Measurements from ENCODE around the gene CYB561. TPM values are rescaled to one million over a fixed set of nuclear protein-coding genes. Genes with fewer than 3 reads are reported as not detected.

The CYB561 gene
- total and polyA plus RNA-seq, 2 experiments from 2014 or later, result 13.7 to 30.9 TPM

GRCh38 chr17:63399316-63399715 is 46.8 kb downstream of the CYB561 start:
- TF ChIP-seq CREB1 (CRISPR knock-in tag; IDR thresholded peaks at IDR 0.05; ENCODE audit: low read depth), result no peak
- TF ChIP-seq ZNF331 (CRISPR knock-in tag; IDR thresholded peaks at IDR 0.05; ENCODE audit: low read depth), result no peak
- no peak for TF ChIP-seq POLR2AphosphoS5 (IDR thresholded peaks at IDR 0.05; ENCODE audit: low read depth)
- no peak for TF ChIP-seq EZH2phosphoT487 (IDR thresholded peaks at IDR 0.05; ENCODE audit: unreplicated experiment)
- TF ChIP-seq CTCF (conservative IDR thresholded peaks at IDR 0.05; ENCODE audit: low read depth in 2 of 2), result no peak
- TF ChIP-seq, protein P1, sequence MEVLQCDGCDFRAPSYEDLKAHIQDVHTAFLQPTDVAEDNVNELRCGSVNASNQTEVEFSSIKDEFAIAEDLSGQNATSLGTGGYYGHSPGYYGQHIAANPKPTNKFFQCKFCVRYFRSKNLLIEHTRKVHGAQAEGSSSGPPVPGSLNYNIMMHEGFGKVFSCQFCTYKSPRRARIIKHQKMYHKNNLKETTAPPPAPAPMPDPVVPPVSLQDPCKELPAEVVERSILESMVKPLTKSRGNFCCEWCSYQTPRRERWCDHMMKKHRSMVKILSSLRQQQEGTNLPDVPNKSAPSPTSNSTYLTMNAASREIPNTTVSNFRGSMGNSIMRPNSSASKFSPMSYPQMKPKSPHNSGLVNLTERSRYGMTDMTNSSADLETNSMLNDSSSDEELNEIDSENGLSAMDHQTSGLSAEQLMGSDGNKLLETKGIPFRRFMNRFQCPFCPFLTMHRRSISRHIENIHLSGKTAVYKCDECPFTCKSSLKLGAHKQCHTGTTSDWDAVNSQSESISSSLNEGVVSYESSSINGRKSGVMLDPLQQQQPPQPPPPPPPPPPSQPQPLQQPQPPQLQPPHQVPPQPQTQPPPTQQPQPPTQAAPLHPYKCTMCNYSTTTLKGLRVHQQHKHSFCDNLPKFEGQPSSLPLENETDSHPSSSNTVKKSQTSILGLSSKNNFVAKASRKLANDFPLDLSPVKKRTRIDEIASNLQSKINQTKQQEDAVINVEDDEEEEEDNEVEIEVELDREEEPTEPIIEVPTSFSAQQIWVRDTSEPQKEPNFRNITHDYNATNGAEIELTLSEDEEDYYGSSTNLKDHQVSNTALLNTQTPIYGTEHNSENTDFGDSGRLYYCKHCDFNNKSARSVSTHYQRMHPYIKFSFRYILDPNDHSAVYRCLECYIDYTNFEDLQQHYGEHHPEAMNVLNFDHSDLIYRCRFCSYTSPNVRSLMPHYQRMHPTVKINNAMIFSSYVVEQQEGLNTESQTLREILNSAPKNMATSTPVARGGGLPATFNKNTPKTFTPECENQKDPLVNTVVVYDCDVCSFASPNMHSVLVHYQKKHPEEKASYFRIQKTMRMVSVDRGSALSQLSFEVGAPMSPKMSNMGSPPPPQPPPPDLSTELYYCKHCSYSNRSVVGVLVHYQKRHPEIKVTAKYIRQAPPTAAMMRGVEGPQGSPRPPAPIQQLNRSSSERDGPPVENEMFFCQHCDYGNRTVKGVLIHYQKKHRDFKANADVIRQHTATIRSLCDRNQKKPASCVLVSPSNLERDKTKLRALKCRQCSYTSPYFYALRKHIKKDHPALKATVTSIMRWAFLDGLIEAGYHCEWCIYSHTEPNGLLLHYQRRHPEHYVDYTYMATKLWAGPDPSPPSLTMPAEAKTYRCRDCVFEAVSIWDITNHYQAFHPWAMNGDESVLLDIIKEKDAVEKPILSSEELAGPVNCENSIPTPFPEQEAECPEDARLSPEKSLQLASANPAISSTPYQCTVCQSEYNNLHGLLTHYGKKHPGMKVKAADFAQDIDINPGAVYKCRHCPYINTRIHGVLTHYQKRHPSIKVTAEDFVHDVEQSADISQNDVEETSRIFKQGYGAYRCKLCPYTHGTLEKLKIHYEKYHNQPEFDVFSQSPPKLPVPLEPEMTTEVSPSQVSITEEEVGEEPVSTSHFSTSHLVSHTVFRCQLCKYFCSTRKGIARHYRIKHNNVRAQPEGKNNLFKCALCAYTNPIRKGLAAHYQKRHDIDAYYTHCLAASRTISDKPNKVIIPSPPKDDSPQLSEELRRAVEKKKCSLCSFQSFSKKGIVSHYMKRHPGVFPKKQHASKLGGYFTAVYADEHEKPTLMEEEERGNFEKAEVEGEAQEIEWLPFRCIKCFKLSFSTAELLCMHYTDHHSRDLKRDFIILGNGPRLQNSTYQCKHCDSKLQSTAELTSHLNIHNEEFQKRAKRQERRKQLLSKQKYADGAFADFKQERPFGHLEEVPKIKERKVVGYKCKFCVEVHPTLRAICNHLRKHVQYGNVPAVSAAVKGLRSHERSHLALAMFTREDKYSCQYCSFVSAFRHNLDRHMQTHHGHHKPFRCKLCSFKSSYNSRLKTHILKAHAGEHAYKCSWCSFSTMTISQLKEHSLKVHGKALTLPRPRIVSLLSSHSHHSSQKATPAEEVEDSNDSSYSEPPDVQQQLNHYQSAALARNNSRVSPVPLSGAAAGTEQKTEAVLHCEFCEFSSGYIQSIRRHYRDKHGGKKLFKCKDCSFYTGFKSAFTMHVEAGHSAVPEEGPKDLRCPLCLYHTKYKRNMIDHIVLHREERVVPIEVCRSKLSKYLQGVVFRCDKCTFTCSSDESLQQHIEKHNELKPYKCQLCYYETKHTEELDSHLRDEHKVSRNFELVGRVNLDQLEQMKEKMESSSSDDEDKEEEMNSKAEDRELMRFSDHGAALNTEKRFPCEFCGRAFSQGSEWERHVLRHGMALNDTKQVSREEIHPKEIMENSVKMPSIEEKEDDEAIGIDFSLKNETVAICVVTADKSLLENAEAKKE (CRISPR knock-in tag; IDR thresholded peaks at IDR 0.05), result no peak
- TF ChIP-seq ETS1 (IDR thresholded peaks at IDR 0.05), result no peak
- TF ChIP-seq, protein P2, sequence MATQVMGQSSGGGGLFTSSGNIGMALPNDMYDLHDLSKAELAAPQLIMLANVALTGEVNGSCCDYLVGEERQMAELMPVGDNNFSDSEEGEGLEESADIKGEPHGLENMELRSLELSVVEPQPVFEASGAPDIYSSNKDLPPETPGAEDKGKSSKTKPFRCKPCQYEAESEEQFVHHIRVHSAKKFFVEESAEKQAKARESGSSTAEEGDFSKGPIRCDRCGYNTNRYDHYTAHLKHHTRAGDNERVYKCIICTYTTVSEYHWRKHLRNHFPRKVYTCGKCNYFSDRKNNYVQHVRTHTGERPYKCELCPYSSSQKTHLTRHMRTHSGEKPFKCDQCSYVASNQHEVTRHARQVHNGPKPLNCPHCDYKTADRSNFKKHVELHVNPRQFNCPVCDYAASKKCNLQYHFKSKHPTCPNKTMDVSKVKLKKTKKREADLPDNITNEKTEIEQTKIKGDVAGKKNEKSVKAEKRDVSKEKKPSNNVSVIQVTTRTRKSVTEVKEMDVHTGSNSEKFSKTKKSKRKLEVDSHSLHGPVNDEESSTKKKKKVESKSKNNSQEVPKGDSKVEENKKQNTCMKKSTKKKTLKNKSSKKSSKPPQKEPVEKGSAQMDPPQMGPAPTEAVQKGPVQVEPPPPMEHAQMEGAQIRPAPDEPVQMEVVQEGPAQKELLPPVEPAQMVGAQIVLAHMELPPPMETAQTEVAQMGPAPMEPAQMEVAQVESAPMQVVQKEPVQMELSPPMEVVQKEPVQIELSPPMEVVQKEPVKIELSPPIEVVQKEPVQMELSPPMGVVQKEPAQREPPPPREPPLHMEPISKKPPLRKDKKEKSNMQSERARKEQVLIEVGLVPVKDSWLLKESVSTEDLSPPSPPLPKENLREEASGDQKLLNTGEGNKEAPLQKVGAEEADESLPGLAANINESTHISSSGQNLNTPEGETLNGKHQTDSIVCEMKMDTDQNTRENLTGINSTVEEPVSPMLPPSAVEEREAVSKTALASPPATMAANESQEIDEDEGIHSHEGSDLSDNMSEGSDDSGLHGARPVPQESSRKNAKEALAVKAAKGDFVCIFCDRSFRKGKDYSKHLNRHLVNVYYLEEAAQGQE (IDR thresholded peaks at IDR 0.05; ENCODE audit: unreplicated experiment), result no peak
- TF ChIP-seq STAT1 (IDR thresholded peaks at IDR 0.05; ENCODE audit: unreplicated experiment), result no peak
- no peak for TF ChIP-seq ZNF114 (CRISPR knock-in tag; IDR thresholded peaks at IDR 0.05)
- TF ChIP-seq NANOG (IDR thresholded peaks at IDR 0.05; ENCODE audit: borderline replicate concordance), result no peak
- no peak for TF ChIP-seq JUNB (IDR thresholded peaks at IDR 0.05; ENCODE audit: unreplicated experiment)
- no peak for TF ChIP-seq EZH2 (IDR thresholded peaks at IDR 0.05; ENCODE audit: low read depth, unreplicated experiment)
- Mint-ChIP-seq H3K9me3 (no peaks in the 10 kb centered on the region), H3K27ac (no peak overlapping the region), H3K27me3 (ENCODE audit: insufficient read depth, low read depth, poor library complexity) (no peaks in the 10 kb centered on the region), H3K4me3 (no peak overlapping the region), H3K4me1 (peaks cover 11% of the 10 kb centered on the region; the same call in 2 of the 3 replicates), H3K36me3 (ENCODE audit: low read depth) (no peaks in the 10 kb centered on the region)
- H3K4me1 ChIP-seq (ENCODE audit: insufficient read depth), result no peaks in the 10 kb centered on the region
- no peak for ATAC-seq
- H3K9me2 ChIP-seq (ENCODE audit: insufficient read depth), result no peaks in the 10 kb centered on the region
- H3K4me3 ChIP-seq, result no peak overlapping the region
- H3K36me3 ChIP-seq (ENCODE audit: insufficient read depth), result no peaks in the 10 kb centered on the region
- H2AFZ ChIP-seq, result no peak overlapping the region
- H3K4me2 ChIP-seq, result no peak overlapping the region
- no peaks in the 10 kb centered on the region for H3K27me3 ChIP-seq (ENCODE audit: insufficient read depth)
- no peaks in the 10 kb centered on the region for H3F3A ChIP-seq (replicated peaks; ENCODE audit: low read depth)
- no peak for DNase-seq (ENCODE audit: low spot score)
- H4K20me1 ChIP-seq (replicated peaks; ENCODE audit: insufficient read depth), result no peaks in the 10 kb centered on the region
- no peaks in the 10 kb centered on the region for H3K79me2 ChIP-seq (replicated peaks; ENCODE audit: insufficient read depth)
- no peak overlapping the region for H3K27ac ChIP-seq (ENCODE audit: low read depth)

Data from GM23338 (cell line).